HepG2 (cell line): ENCODE data around the gene NCOA6. TPM values are rescaled to one million over a fixed set of nuclear protein-coding genes. Genes with fewer than 3 reads are reported as not detected.

Experiments
- ELF4 ChIP-seq: sonication (generic); formaldehyde crosslinking; IDR thresholded peaks from 2 replicates; pipeline ENCODE4 v1.5.0; 2020; ENCODE audit warnings: missing genetic modification reagents, mild to moderate bottlenecking, moderate library complexity, borderline replicate concordance
- ETV5 ChIP-seq: IDR thresholded peaks from 2 replicates; pipeline ENCODE4 v1.6.1; 2018; ENCODE audit warnings: missing biosample characterization, missing genetic modification reagents, inconsistent platforms, borderline replicate concordance
- GMEB2 ChIP-seq: IDR thresholded peaks from 2 replicates; pipeline ENCODE4 v1.6.1; 2016; ENCODE audit warnings: missing biosample characterization, missing genetic modification reagents, low read depth
- MLXIP ChIP-seq: sonication (generic); formaldehyde crosslinking; IDR thresholded peaks from 2 replicates; pipeline ENCODE4 v1.9.0; 2021; ENCODE audit warnings: missing genetic modification reagents, borderline replicate concordance
- PRDM10 ChIP-seq: sonication (generic); formaldehyde crosslinking; IDR thresholded peaks from 2 replicates; pipeline ENCODE4 v1.4.0; 2020; ENCODE audit warnings: low read depth, missing genetic modification reagents
- REPIN1 ChIP-seq: sonication (generic); formaldehyde crosslinking; IDR thresholded peaks from 2 replicates; pipeline ENCODE4 v1.8.0; 2022; ENCODE audit warnings: missing genetic modification reagents, low read depth, mild to moderate bottlenecking, borderline replicate concordance
- SRY ChIP-seq: sonication (generic); formaldehyde crosslinking; IDR thresholded peaks from 2 replicates; pipeline ENCODE4 v1.8.0; 2022; ENCODE audit warnings: mild to moderate bottlenecking, missing genetic modification reagents
- SUZ12 ChIP-seq: fragments of 150-350 bp; IDR thresholded peaks from 2 replicates; pipeline ENCODE4 v1.6.1; 2014; ENCODE audit warnings: low read depth, low read length
- ZNF160 ChIP-seq: sonication (generic); formaldehyde crosslinking; IDR thresholded peaks from 2 replicates; pipeline ENCODE4 v1.8.0; 2022; ENCODE audit warnings: mild to moderate bottlenecking, inconsistent platforms, missing genetic modification reagents
- ZNF205 ChIP-seq: IDR thresholded peaks from 2 replicates; pipeline ENCODE4 v1.6.1; 2018; ENCODE audit warnings: missing biosample characterization, missing genetic modification reagents
- ZNF362 ChIP-seq: sonication (generic); formaldehyde crosslinking; IDR thresholded peaks from 2 replicates; pipeline ENCODE4 v1.4.0; 2020; ENCODE audit warnings: missing genetic modification reagents, mild to moderate bottlenecking, borderline replicate concordance
- ZNF589 ChIP-seq: sonication (generic); formaldehyde crosslinking; conservative IDR thresholded peaks from 2 replicates; pipeline ENCODE4 v1.8.0; 2022; ENCODE audit warnings: mild to moderate bottlenecking, moderate library complexity, missing genetic modification reagents
- ZNF629 ChIP-seq: sonication (generic); formaldehyde crosslinking; conservative IDR thresholded peaks from 2 replicates; pipeline ENCODE4 v1.5.0; 2020; ENCODE audit warnings: missing genetic modification reagents
- ZNF724P ChIP-seq: sonication (generic); formaldehyde crosslinking; IDR thresholded peaks from 2 replicates; pipeline ENCODE4 v1.8.0; 2022; ENCODE audit warnings: missing genetic modification reagents, borderline replicate concordance
- ZNF781 ChIP-seq: sonication (generic); formaldehyde crosslinking; IDR thresholded peaks from 2 replicates; pipeline ENCODE4 v1.5.1; 2020; ENCODE audit warnings: borderline replicate concordance, mild to moderate bottlenecking, missing genetic modification reagents; ENCODE audit errors: not compliant biosample characterization
- ZUFSP ChIP-seq: sonication (generic); formaldehyde crosslinking; IDR thresholded peaks from 2 replicates; pipeline ENCODE4 v1.9.0; 2021; ENCODE audit warnings: missing genetic modification reagents, mild to moderate bottlenecking, borderline replicate concordance
- polyA plus RNA-seq, 8 experiments: library from polyadenylated mRNA; depleted of rRNA in 3 of 8; stranded (reverse) in 7 of 8; unstranded in 1 of 8; fragments of >200 nt; fragmentation: Illumina TruSeq in 4 of 8; extraction: Trizol in 4 of 8; gene quantifications; 2 replicates each; pipeline versions ENCODE4 v1.2.1 to v1.2.3, GENCODE V29; 2011 to 2016; ENCODE audit warnings: low read depth in 4 of 8, missing spikeins in 1 of 8, mixed read lengths in 1 of 8; ENCODE audit not compliant: insufficient read depth in 1 of 8
- total RNA-seq, 5 experiments: library from RNA; depleted of rRNA; stranded (reverse); fragments of >200 nt; fragmentation: Illumina TruSeq; extraction: Trizol; gene quantifications; 2 replicates each; pipeline ENCODE4 v1.2.3, GENCODE V29; 2016; ENCODE audit warnings: low read depth in 1 of 5

Gene NCOA6
- total and polyA plus RNA-seq, 2 of the 13 experiments (the other 11 are each of a cell fraction or from before 2014, with no cell fraction given): 11.2 to 29.3 TPM

- TF ChIP-seq PRDM10 (CRISPR knock-in tag): peak; percentile 88
- TF ChIP-seq ETV5: peak; percentile 52; the same call in 1 of the 2 replicates
- peak; percentile 97 for TF ChIP-seq SRY (CRISPR knock-in tag)
- TF ChIP-seq ZNF362 (CRISPR knock-in tag): peak; percentile 34; the same call in 1 of the 2 replicates
- TF ChIP-seq MLXIP (CRISPR knock-in tag): no peak
- peak; percentile 80 for TF ChIP-seq ZNF205 (CRISPR knock-in tag)
- peak; percentile 92 for TF ChIP-seq ZNF589
- TF ChIP-seq ZNF629 (CRISPR knock-in tag): no peak
- peak; percentile 82 for TF ChIP-seq REPIN1
- TF ChIP-seq SUZ12: peak; percentile 88
- TF ChIP-seq ZNF781 (CRISPR knock-in tag): peak; percentile 28
- peak; percentile 75; the same call in 1 of the 2 replicates for TF ChIP-seq ZNF724P (CRISPR knock-in tag)
- no peak for TF ChIP-seq ZUFSP (CRISPR knock-in tag)
- TF ChIP-seq ZNF160 (CRISPR knock-in tag): peak; percentile 89; the same call in 1 of the 2 replicates
- TF ChIP-seq ELF4 (CRISPR knock-in tag): peak; percentile 88; the same call in 1 of the 2 replicates
- peak; percentile 95 for TF ChIP-seq GMEB2
These were observed 148.6 kb downstream of the NCOA6 start, which contains the start of gene PIGU (continued) for GRCh38 chr20:34676642-34677373.
